ENCODE results near the gene DIPK1A.

- TF ChIP-seq GATA2 (IDR thresholded peaks at IDR 0.05; ENCODE audit: low read depth, low read length) (no peak), GATA3 (IDR thresholded peaks at IDR 0.05; ENCODE audit: low read depth, low read length) (no peak)
Measured at GRCh38 chr1:92859400-92860039, 101.7 kb downstream of the DIPK1A start.
